Fibroblast of pulmonary artery (primary cell): ENCODE measurements around the gene NDUFS1.
"Not testable (repeated sequence)": the region's sequence is repeated elsewhere in the genome, so short reads cannot be mapped to it uniquely, and the experiment has no call there.

Experiments
- DNase-seq: peaks from one replicate; pipeline ENCODE4 v3.0.0-alpha.2; 2010; ENCODE audit warnings: low read depth
- H3K4me3 ChIP-seq: replicated peaks from 2 replicates; pipeline ENCODE4 v1.5.1; 2011; ENCODE audit warnings: low read depth, mild to moderate bottlenecking, control low read depth, low read length, moderate library complexity
- TF ChIP-seq, protein P1 (sequence below): IDR thresholded peaks from 2 replicates; pipeline ENCODE4 v1.5.1; 2011; ENCODE audit warnings: mild to moderate bottlenecking, control low read depth, low read length, inconsistent platforms; ENCODE audit errors: missing control alignments

The NDUFS1 gene

GRCh38 chr2:206159346-206160124, at the start of gene NDUFS1, which contains the start of gene EEF1B2:
TSS of gene NDUFS1 (minus strand) at chr2:206159444. CDS start at chr2:206153678, 5,766 bp downstream.
TSS of gene EEF1B2 (plus strand) at chr2:206159895. CDS start at chr2:206159980, 85 bp downstream.
- TF ChIP-seq, protein P1, sequence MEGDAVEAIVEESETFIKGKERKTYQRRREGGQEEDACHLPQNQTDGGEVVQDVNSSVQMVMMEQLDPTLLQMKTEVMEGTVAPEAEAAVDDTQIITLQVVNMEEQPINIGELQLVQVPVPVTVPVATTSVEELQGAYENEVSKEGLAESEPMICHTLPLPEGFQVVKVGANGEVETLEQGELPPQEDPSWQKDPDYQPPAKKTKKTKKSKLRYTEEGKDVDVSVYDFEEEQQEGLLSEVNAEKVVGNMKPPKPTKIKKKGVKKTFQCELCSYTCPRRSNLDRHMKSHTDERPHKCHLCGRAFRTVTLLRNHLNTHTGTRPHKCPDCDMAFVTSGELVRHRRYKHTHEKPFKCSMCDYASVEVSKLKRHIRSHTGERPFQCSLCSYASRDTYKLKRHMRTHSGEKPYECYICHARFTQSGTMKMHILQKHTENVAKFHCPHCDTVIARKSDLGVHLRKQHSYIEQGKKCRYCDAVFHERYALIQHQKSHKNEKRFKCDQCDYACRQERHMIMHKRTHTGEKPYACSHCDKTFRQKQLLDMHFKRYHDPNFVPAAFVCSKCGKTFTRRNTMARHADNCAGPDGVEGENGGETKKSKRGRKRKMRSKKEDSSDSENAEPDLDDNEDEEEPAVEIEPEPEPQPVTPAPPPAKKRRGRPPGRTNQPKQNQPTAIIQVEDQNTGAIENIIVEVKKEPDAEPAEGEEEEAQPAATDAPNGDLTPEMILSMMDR = no peak
- peak; percentile 99 for DNase-seq
- H3K4me3 ChIP-seq = peak within 1 kb of the TSS; percentile 98

- H3K4me3 ChIP-seq = no peak overlapping the region
- DNase-seq = no peak
- TF ChIP-seq, protein P1 = no peak
Observed at GRCh38 chr2:206208900-206209299, 49.7 kb upstream of the NDUFS1 start.

DNA sequence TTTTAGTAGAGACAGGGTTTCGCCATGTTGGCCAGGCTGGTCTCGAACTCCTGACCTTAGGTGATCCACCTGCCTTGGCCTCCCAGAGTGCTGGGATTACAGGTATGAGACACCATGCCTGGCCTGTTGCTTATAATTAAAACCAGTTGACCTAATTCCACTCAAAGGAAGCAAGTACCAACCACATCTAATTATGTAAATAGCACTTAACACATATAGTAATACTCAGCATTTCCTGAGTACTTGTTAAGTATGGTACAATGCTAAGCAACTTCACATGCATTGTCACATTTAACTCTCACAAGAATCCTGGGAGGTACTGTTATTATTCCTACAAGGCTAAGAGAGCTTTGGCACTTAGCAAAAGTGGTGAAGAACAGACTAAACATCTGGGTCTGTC, 48.1 kb upstream of the NDUFS1 start:
- not testable (repeated sequence) for H3K4me3 ChIP-seq, DNase-seq

GRCh38 chr2:206204710-206205109, 45.5 kb upstream of the NDUFS1 start:
- TF ChIP-seq, protein P1 = no peak
- H3K4me3 ChIP-seq = no peak overlapping the region

DNA sequence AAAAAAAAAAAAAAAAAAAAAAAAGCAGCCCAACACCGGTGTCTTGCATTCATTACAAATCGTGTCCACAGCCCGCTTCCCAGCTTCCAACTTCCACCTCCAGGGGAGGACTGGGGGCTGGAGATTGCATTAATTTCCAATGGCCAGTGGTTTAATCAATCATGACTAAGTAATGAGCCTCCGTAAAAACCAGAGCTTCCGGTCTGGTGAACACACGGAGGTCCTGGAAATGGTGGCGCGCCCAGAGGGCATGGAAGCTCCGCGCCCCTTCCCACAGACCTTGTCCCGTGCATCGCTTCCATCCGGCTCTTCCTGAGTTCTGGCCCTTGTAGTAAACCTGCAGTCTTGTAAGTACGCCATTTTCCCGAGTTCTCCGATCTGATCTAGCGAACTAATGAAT, 44.1 kb upstream of the NDUFS1 start:
- no peak for DNase-seq
- TF ChIP-seq, protein P1 = no peak
- H3K4me3 ChIP-seq = no peak overlapping the region

More at GRCh38 chr2:206204710-206205109, 45.5 kb upstream of the NDUFS1 start:
- DNase-seq = no peak

GRCh38 chr2:206202446-206202845, 43.2 kb upstream of the NDUFS1 start:
- TF ChIP-seq, protein P1 = no peak
- DNase-seq = no peak

GRCh38 chr2:206201075-206201848, 42.0 kb upstream of the NDUFS1 start:
- DNase-seq = no peak
- TF ChIP-seq, protein P1 = no peak

More at GRCh38 chr2:206202446-206202845, 43.2 kb upstream of the NDUFS1 start:
- no peak overlapping the region for H3K4me3 ChIP-seq

More at GRCh38 chr2:206201075-206201848, 42.0 kb upstream of the NDUFS1 start:
- no peak overlapping the region for H3K4me3 ChIP-seq
